Measurements from ENCODE around the gene ASTN2. TPM values are rescaled to one million over a fixed set of nuclear protein-coding genes. Genes with fewer than 3 reads are reported as not detected.
A peak's percentile ranks its signal among the peaks of the same experiment; 100 is the strongest.

Gene ASTN2
- total RNA-seq, 4 donors from 2014 or later, result 4.0 to 7.0 (median 4.9) TPM

- TF ChIP-seq, protein P1, sequence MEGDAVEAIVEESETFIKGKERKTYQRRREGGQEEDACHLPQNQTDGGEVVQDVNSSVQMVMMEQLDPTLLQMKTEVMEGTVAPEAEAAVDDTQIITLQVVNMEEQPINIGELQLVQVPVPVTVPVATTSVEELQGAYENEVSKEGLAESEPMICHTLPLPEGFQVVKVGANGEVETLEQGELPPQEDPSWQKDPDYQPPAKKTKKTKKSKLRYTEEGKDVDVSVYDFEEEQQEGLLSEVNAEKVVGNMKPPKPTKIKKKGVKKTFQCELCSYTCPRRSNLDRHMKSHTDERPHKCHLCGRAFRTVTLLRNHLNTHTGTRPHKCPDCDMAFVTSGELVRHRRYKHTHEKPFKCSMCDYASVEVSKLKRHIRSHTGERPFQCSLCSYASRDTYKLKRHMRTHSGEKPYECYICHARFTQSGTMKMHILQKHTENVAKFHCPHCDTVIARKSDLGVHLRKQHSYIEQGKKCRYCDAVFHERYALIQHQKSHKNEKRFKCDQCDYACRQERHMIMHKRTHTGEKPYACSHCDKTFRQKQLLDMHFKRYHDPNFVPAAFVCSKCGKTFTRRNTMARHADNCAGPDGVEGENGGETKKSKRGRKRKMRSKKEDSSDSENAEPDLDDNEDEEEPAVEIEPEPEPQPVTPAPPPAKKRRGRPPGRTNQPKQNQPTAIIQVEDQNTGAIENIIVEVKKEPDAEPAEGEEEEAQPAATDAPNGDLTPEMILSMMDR (IDR thresholded peaks at IDR 0.05), result peak; percentile 20 to 68 (median 50)
- no peak for TF ChIP-seq POLR2A (IDR thresholded peaks at IDR 0.05)
- no peak for TF ChIP-seq POLR2AphosphoS5 (IDR thresholded peaks at IDR 0.05)
- Histone ChIP-seq H3K4me1 (no peaks in the 10 kb centered on the region), H3K27ac (no peak overlapping the region), H3K27me3 (peaks cover 5% of the 10 kb centered on the region), H3K4me3 (no peak overlapping the region), H3K9me3 (no peaks in the 10 kb centered on the region), H3K36me3 (no peaks in the 10 kb centered on the region)
- WGBS, 2 donors (ENCODE audit: low coverage in 1 of 2), result 17 to 47% methylated on average over 2 to 3 of the region's 3 CpGs
- no peak for ATAC-seq
Measured at GRCh38 chr9:116860509-116861120, 554.2 kb downstream of the ASTN2 start.

- Histone ChIP-seq H3K4me3 (no peak overlapping the region), H3K27me3 (no peaks in the 10 kb centered on the region), H3K4me1 (no peaks in the 10 kb centered on the region), H3K9me3 (no peaks in the 10 kb centered on the region), H3K27ac (no peak overlapping the region), H3K36me3 (no peaks in the 10 kb centered on the region)
- ATAC-seq, result no peak
- TF ChIP-seq, protein P1 (IDR thresholded peaks at IDR 0.05), result no peak
- TF ChIP-seq EP300 (IDR thresholded peaks at IDR 0.05) (no peak), POLR2AphosphoS5 (IDR thresholded peaks at IDR 0.05) (no peak), POLR2A (IDR thresholded peaks at IDR 0.05) (no peak)
- WGBS, 2 donors (ENCODE audit: low coverage in 1 of 2), result 100% methylated on average over 2 of the region's 2 CpGs; no CpG with 5 or more reads in 1 of the 2 donors
Measured at GRCh38 chr9:116859763-116860162, 555.1 kb downstream of the ASTN2 start.

GRCh38 chr9:116857321-116857720, 557.5 kb downstream of the ASTN2 start:
- H3K27me3 ChIP-seq, result no peaks in the 10 kb centered on the region
- ATAC-seq, result no peak
- no peaks in the 10 kb centered on the region for H3K9me3 ChIP-seq
- H3K4me3 ChIP-seq, result no peak overlapping the region
- no peak overlapping the region for H3K27ac ChIP-seq
- 50 to 94% methylated on average over 2 of the region's 2 CpGs for WGBS, 2 donors (ENCODE audit: low coverage in 1 of 2)
- no peaks in the 10 kb centered on the region for H3K36me3 ChIP-seq
- TF ChIP-seq, protein P1 (IDR thresholded peaks at IDR 0.05), result no peak
- no peaks in the 10 kb centered on the region for H3K4me1 ChIP-seq

DNA sequence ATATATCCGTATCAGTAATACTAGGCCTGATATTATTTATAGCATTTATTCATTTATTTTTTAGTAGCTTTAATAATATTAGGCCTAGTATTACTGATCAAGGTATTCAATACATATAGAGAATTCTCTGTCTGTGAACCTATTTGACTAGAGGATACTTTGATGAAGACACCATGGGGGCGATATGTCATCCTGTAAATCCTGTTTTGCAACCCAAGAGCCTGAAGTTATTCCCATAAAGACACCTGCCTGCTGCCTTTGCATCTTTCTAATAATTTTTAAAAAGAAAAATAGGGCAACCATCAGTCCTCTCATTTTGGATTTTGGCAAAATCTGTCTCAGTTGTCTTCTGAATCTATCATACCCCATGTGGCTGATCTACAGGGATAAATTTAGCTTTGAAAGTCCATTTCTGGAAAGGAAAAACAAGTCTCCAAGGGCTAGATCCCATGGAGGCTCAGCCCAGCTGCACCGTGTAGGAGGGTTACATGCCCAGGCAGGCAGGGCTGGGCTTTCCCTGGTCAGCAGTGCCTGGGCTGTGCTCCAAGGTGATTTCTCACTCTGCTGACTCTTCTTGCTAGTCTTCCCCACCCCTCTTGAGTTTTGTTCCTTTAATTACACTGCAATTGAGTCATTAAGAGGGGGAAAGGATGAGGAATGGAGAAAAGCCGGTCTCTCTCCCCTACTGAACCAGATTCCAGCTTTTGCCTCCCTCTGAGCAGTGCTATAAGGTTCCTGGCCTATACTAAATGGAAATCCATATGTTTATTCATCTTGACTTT, 558.8 kb downstream of the ASTN2 start:
- H3K9me3 ChIP-seq, result no peaks in the 10 kb centered on the region
- WGBS, 2 donors (ENCODE audit: low coverage in 1 of 2), result 70 to 87% methylated on average over 2 to 3 of the region's 4 CpGs
- no peaks in the 10 kb centered on the region for H3K4me1 ChIP-seq
- no peaks in the 10 kb centered on the region for H3K36me3 ChIP-seq
- no peak for ATAC-seq
- H3K27ac ChIP-seq, result no peak overlapping the region
- no peak for TF ChIP-seq EP300 (IDR thresholded peaks at IDR 0.05)
- TF ChIP-seq, protein P1 (IDR thresholded peaks at IDR 0.05), result no peak
- no peak for TF ChIP-seq POLR2AphosphoS5 (IDR thresholded peaks at IDR 0.05)
- no peak for TF ChIP-seq POLR2A (IDR thresholded peaks at IDR 0.05)
- H3K27me3 ChIP-seq, result no peaks in the 10 kb centered on the region
- no peak overlapping the region for H3K4me3 ChIP-seq

GRCh38 chr9:116849721-116850120, 565.1 kb downstream of the ASTN2 start:
- H3K36me3 ChIP-seq, result no peaks in the 10 kb centered on the region
- TF ChIP-seq, protein P1 (IDR thresholded peaks at IDR 0.05), result no peak
- no peak for TF ChIP-seq POLR2A (IDR thresholded peaks at IDR 0.05)
- TF ChIP-seq EP300 (IDR thresholded peaks at IDR 0.05), result no peak
- no peak for TF ChIP-seq POLR2AphosphoS5 (IDR thresholded peaks at IDR 0.05)
- H3K27ac ChIP-seq, result no peak overlapping the region
- no peak for ATAC-seq
- no peaks in the 10 kb centered on the region for H3K27me3 ChIP-seq
- H3K4me1 ChIP-seq, result no peaks in the 10 kb centered on the region
- no peaks in the 10 kb centered on the region for H3K9me3 ChIP-seq
- WGBS, 2 donors (ENCODE audit: low coverage in 1 of 2), result 38% methylated on average over 1 of the region's 3 CpGs; no CpG with 5 or more reads in 1 of the 2 donors
- H3K4me3 ChIP-seq, result no peak overlapping the region
